CD4-positive, alpha-beta memory T cell (primary cell): ENCODE results near the gene PTPA. TPM values are rescaled to one million over a fixed set of nuclear protein-coding genes. Genes with fewer than 3 reads are reported as not detected.

ENCODE experiments used
- CTCF ChIA-PET: fragments of 350-600 bp; sonication (Branson Sonifier 250); formaldehyde crosslinking; loops from one replicate; lab custom pipeline; 2021; ENCODE audit warnings: inconsistent platforms; ENCODE audit not compliant: partially characterized antibody; lab: Charles Lee
- POLR2A ChIA-PET: fragments of 350-600 bp; sonication (Branson Sonifier 250); formaldehyde crosslinking; loops from one replicate; lab custom pipeline; 2021; ENCODE audit not compliant: partially characterized antibody; lab: Charles Lee
- DNase-seq, 5 donors: peaks; one replicate each; pipeline versions ENCODE4 v3.0.0 to v3.0.0-alpha.2; 2020 to 2022; ENCODE audit warnings: mixed read lengths in 1 of 5
- H3K27ac ChIP-seq: one replicate; pipeline ENCODE4 v1.7.0; 2013; ENCODE audit warnings: low read depth, low read length
- H3K27me3 ChIP-seq: 2 replicates; pipeline ENCODE4 v1.7.0; 2013; ENCODE audit warnings: mild to moderate bottlenecking, low read length, moderate library complexity; ENCODE audit not compliant: insufficient read depth
- H3K36me3 ChIP-seq: 2 replicates; pipeline ENCODE4 v1.7.0; 2013; ENCODE audit warnings: mild to moderate bottlenecking, low read length, moderate library complexity; ENCODE audit not compliant: insufficient read depth
- H3K4me1 ChIP-seq: 2 replicates; pipeline ENCODE4 v1.7.0; 2013; ENCODE audit warnings: mild to moderate bottlenecking, low read length, moderate library complexity; ENCODE audit not compliant: insufficient read depth
- H3K4me3 ChIP-seq, 2 donors: one replicate each; pipeline ENCODE4 v1.7.0; 2013; ENCODE audit warnings: low read length in 2 of 2, mild to moderate bottlenecking in 1 of 2
- H3K9me3 ChIP-seq, 2 donors: one replicate each; pipeline ENCODE4 v1.7.0; 2013; ENCODE audit warnings: low read length in 2 of 2, control low read depth in 1 of 2; ENCODE audit not compliant: control insufficient read depth in 1 of 2
- H3K27ac Mint-ChIP-seq, 7 donors: one replicate each; pipeline ENCODE4 v1.8.0; 2020 to 2021; ENCODE audit warnings: mixed read lengths in 7 of 7, mild to moderate bottlenecking in 6 of 7, inconsistent platforms in 3 of 7, moderate library complexity in 3 of 7
- H3K27me3 Mint-ChIP-seq, 2 donors: one replicate each; pipeline ENCODE4 v1.8.0; 2020 to 2021; ENCODE audit warnings: mixed read lengths in 2 of 2
- H3K36me3 Mint-ChIP-seq, 2 donors: one replicate each; pipeline ENCODE4 v1.8.0; 2020 to 2021; ENCODE audit warnings: mixed read lengths in 2 of 2, inconsistent platforms in 1 of 2, mild to moderate bottlenecking in 1 of 2
- H3K4me1 Mint-ChIP-seq, 4 donors: one replicate each; pipeline ENCODE4 v1.8.0; 2020 to 2021; ENCODE audit warnings: mixed read lengths in 4 of 4, mild to moderate bottlenecking in 1 of 4
- H3K4me3 Mint-ChIP-seq, 8 donors: one replicate each; pipeline ENCODE4 v1.8.0; 2020 to 2021; ENCODE audit warnings: mixed read lengths in 8 of 8, mild to moderate bottlenecking in 7 of 8, moderate library complexity in 6 of 8, inconsistent platforms in 3 of 8
- H3K9me3 Mint-ChIP-seq, 8 donors: one replicate each; pipeline ENCODE4 v1.8.0; 2020 to 2021; ENCODE audit warnings: mixed read lengths in 8 of 8, mild to moderate bottlenecking in 5 of 8, inconsistent platforms in 3 of 8, moderate library complexity in 1 of 8
- intact Hi-C: fragments of 100-400 bp; cut with micrococcal nuclease; formaldehyde crosslinking; loops from one replicate; pipeline ENCODE4 v1.15.1; 2023
- polyA plus RNA-seq, 2 donors: library from polyadenylated mRNA; unstranded; fragments of 300-500 nt; fragmentation: Illumina TruSeq; gene quantifications; one replicate each; pipeline ENCODE4 v1.2.3, GENCODE V29; 2021
- total RNA-seq, 2 experiments: library from RNA; stranded (reverse); gene quantifications; one replicate each; pipeline ENCODE4 v1.2.3, GENCODE V29; 2021

PTPA gene
- total and polyA plus RNA-seq, 4 experiments from 2014 or later: 10.8 to 51.3 (median 31.5) TPM

DNA sequence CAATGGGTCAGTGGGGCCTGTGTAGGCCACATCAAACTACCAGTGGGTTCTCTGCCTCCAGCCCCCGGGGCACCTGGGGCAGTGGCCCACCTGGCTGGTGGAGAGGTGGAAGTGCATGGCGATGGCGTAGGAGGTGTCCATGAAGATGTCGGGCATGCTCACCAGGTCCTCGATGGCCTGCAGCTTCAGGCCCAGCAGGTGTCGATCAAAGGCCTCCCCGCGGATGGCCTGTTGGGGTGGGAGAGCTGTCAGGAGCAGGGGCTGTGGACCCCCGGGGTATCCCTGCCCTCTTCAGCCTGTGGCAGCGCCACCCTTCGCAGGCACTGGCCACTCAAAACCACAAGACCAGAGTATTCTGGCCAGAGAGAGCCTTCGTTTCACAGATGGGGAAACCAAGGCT, 15.3 kb upstream of the PTPA start:
- Mint-ChIP-seq H3K27ac (no peak overlapping the region), H3K4me3 (no peak overlapping the region), H3K36me3 (peaks cover 0 to 2% of the 10 kb centered on the region in 2 donors), H3K4me1 (no peaks in the 10 kb centered on the region), H3K9me3 (no peaks in the 10 kb centered on the region), H3K27me3 (no peaks in the 10 kb centered on the region)
- DNase-seq: no peak
- Histone ChIP-seq H3K9me3 (no peaks in the 10 kb centered on the region), H3K27me3 (no peaks in the 10 kb centered on the region), H3K27ac (no peak overlapping the region), H3K4me3 (no peak overlapping the region), H3K36me3 (no peaks in the 10 kb centered on the region), H3K4me1 (no peaks in the 10 kb centered on the region)
- CTCF ChIA-PET: no interaction called here
- POLR2A ChIA-PET: interaction anchor here (2.5 kb wide), 1 partner anchor 15 kb away, joined by 10 read pairs; the partner anchor contains the start of gene DOLPP1
- intact Hi-C loops: no loop called here

DNA sequence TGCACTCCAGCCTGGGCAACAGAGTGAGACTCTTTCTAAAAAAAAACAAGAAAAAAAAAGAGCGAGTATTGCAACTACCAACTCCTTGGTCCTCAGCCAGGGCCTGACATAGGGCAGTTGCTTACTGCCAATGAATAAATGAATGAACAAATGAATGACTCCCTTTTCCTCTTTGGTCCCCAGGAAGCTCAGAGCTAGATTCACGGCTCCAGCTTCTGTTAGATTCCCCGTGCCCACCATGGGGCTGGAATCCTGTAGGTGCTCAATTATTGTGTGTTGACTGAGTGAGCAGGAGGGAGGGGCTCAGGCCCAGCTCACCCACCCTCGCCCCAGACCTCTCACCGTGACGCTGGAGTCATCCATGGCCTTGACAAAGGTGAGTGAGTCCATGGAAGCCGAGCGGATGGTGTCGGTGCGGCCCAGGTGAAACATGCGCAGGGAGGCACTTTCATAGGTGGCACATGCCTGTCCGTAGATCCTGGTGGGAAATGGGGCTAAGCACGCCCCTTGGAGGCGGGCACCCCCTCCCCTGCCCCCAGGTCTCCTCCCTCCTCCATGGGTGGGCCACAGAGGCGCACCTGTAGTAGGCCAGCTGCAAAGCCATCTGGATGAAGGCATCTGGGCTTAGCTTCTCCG, 13.4 kb upstream of the PTPA start:
- ChIA-PET CTCF (interaction anchor here (1.0 to 1.1 kb wide), 2 partner anchors 15 to 34 kb away, joined by 3 read pairs; no protein-coding TSS in a partner anchor), POLR2A (interaction anchor here (0.6 kb wide), 2 partner anchors 17 to 1362 kb away, joined by 3 read pairs; partner anchors contain the start of gene DOLPP1)
- Mint-ChIP-seq H3K27me3 (no peaks in the 10 kb centered on the region), H3K9me3 (no peaks in the 10 kb centered on the region), H3K4me3 (no peak overlapping the region), H3K36me3 (peaks cover 0 to 2% of the 10 kb centered on the region in 2 donors), H3K4me1 (no peaks in the 10 kb centered on the region), H3K27ac (no peak overlapping the region)
- DNase-seq: no peak
- no peaks in the 10 kb centered on the region for H3K9me3 ChIP-seq
- no peaks in the 10 kb centered on the region for H3K4me1 ChIP-seq
- no peak overlapping the region for H3K4me3 ChIP-seq
- no peaks in the 10 kb centered on the region for H3K36me3 ChIP-seq
- no peak overlapping the region for H3K27ac ChIP-seq
- no peaks in the 10 kb centered on the region for H3K27me3 ChIP-seq
- intact Hi-C loops: no loop called here

DNA sequence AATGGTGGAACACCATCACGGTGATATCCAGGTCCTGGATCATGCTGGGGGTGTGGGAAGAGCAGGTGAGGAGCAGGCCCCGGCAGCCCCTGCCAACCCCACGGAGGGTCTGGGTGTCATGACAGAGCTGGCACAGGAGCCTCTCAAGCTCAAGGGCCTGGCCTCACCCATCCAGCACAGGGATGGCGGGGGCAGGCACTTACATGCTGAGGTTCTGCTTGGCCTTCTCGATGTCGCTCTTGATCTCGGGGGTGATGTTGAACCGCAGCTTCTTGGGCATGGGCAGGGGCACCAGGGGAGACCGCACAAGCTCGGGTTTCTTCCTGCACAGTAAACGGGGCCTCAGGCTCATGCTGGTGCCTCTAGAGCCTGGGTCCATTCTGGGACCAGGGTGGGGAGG, 12.9 kb upstream of the PTPA start:
- Mint-ChIP-seq H3K4me1 (no peaks in the 10 kb centered on the region), H3K4me3 (no peak overlapping the region), H3K9me3 (no peaks in the 10 kb centered on the region), H3K27ac (no peak overlapping the region), H3K27me3 (no peaks in the 10 kb centered on the region), H3K36me3 (peaks cover 0 to 1% of the 10 kb centered on the region in 2 donors)
- H3K36me3 ChIP-seq: no peaks in the 10 kb centered on the region
- no peaks in the 10 kb centered on the region for H3K9me3 ChIP-seq
- intact Hi-C loops: no loop called here
- POLR2A ChIA-PET: interaction anchor here (0.6 kb wide), 2 partner anchors 17 to 1363 kb away, joined by 3 read pairs; partner anchors contain the start of gene DOLPP1
- no peak overlapping the region for H3K27ac ChIP-seq
- no peak overlapping the region for H3K4me3 ChIP-seq
- DNase-seq: no peak
- H3K4me1 ChIP-seq: no peaks in the 10 kb centered on the region
- CTCF ChIA-PET: interaction anchor here (1.0 kb wide), 1 partner anchor 33 kb away, joined by 3 read pairs; no protein-coding TSS in a partner anchor
- H3K27me3 ChIP-seq: no peaks in the 10 kb centered on the region

DNA sequence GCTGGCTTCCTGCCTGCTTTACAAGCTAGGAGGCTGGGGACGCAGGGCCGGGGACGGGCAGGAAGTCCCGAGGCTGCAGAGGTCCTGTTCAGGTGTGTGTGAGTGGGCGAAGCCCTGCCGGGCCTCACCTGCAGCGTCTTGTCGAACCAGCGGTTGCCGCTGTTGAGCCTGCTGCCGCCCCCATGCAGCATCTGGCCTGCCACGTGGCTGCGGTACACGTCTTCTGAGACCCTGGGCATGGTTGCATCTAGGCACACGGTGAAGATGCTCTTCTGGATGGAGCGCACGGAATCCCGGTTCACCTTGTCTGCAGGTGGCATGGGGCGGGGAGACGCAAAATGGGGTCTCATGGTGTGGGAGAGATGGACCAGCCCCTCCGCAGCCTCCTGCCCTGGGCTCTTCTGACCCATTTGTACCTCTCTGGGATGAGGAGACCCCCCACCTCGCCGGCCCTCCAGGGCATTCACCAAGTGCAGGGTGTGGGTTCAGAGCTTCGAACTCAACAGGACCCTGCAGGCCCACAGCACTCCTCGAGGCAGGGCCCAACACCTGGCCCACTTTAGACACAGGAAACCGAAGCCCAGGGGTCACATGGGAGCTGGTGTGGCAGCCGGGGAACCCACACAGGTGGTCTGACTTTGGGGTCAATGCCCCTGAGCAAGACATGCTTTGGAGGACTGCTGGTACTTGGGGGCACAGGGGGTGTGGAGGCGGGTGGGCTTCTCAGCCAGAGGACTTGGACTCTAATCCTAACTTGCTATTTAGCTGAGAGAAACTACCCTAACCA, 10.6 kb upstream of the PTPA start:
- H3K36me3 Mint-ChIP-seq: no peaks in the 10 kb centered on the region

DNA sequence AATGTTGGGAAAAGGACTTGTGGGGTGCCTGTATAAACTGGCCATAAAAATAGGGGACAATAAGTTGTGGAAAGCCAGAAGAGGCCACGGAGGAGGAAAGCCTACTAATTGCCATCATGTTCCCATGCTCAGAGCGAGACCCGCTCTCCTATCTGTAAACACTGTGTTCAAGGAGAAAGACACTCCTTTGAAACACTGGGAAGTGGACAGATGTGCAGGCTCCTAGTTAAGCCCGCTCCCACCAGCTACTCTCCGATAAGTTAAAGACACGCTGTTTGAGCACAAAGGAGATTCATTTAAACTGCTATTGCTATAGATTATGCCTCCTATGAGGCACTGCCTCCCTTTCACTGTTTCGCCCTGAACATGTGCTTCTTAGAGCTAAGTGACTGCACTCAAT, 9.9 kb upstream of the PTPA start:
- intact Hi-C loops: no loop called here
- Mint-ChIP-seq H3K4me1 (no peaks in the 10 kb centered on the region), H3K36me3 (no peaks in the 10 kb centered on the region), H3K9me3 (no peaks in the 10 kb centered on the region), H3K27ac (peak overlapping the region in 1 of 7 donors; percentile 77), H3K27me3 (no peaks in the 10 kb centered on the region), H3K4me3 (no peak overlapping the region)
- ChIA-PET POLR2A (no interaction called here), CTCF (no interaction called here)
- Histone ChIP-seq H3K27ac (no peak overlapping the region), H3K4me1 (no peaks in the 10 kb centered on the region), H3K4me3 (no peak overlapping the region), H3K9me3 (no peaks in the 10 kb centered on the region), H3K36me3 (no peaks in the 10 kb centered on the region), H3K27me3 (no peaks in the 10 kb centered on the region)
- DNase-seq: no peak

More for the DNA sequence above, 10.6 kb upstream of the PTPA start:
- Mint-ChIP-seq H3K27me3 (no peaks in the 10 kb centered on the region), H3K9me3 (no peaks in the 10 kb centered on the region), H3K4me1 (no peaks in the 10 kb centered on the region), H3K27ac (no peak overlapping the region), H3K4me3 (no peak overlapping the region)
- no peaks in the 10 kb centered on the region for H3K27me3 ChIP-seq
- no peak overlapping the region for H3K27ac ChIP-seq
- H3K9me3 ChIP-seq: no peaks in the 10 kb centered on the region
- no peaks in the 10 kb centered on the region for H3K4me1 ChIP-seq
- no peaks in the 10 kb centered on the region for H3K36me3 ChIP-seq
- CTCF ChIA-PET: interaction anchor here (0.9 kb wide), 1 partner anchor 27 kb away, joined by 3 read pairs; no protein-coding TSS in a partner anchor
- no peak overlapping the region for H3K4me3 ChIP-seq
- POLR2A ChIA-PET: no interaction called here
- no peak for DNase-seq
- intact Hi-C loops: no loop called here

DNA sequence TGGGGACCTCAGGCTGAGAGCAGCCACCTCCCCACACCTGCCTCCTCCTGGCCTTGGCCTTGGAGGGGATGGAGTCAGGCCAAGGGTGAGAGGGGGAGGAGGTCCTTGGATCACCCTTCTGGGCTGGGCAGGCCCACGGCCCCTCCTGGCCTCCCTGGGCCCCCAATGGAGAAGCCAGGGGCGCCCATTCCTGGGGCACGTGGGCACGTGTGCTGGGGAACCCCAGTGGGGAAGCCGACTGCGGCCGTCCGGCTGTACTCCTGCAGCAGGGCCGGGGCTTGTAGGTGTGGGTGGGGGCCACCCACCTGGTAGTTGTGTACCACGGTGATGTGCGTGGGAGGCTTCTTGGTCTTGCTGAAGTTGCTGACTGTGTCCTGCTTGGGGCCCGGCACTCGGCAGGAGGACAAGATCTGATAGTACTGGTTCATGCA, 9.1 kb upstream of the PTPA start:
- Histone ChIP-seq H3K27ac (no peak overlapping the region), H3K4me1 (no peaks in the 10 kb centered on the region), H3K4me3 (no peak overlapping the region), H3K36me3 (no peaks in the 10 kb centered on the region), H3K9me3 (no peaks in the 10 kb centered on the region), H3K27me3 (no peaks in the 10 kb centered on the region)
- H3K36me3 Mint-ChIP-seq: peaks cover 0 to 2% of the 10 kb centered on the region in 2 donors
- no peak for DNase-seq
- ChIA-PET CTCF (no interaction called here), POLR2A (no interaction called here)
- H3K4me3 Mint-ChIP-seq: no peak overlapping the region
- H3K4me1 Mint-ChIP-seq: no peaks in the 10 kb centered on the region
- H3K9me3 Mint-ChIP-seq: no peaks in the 10 kb centered on the region
- no peak overlapping the region for H3K27ac Mint-ChIP-seq
- H3K27me3 Mint-ChIP-seq: no peaks in the 10 kb centered on the region
- intact Hi-C loops: no loop called here
